Cardiac muscle cell (in vitro differentiated cells and primary cell): ENCODE data around the gene NFATC2IP. TPM values are rescaled to one million over a fixed set of nuclear protein-coding genes. Genes with fewer than 3 reads are reported as not detected.

ENCODE experiments used
- DNase-seq, 2 donors: peaks; one replicate each; pipeline versions ENCODE4 v3.0.0 to v3.0.0-alpha.2; 2010 to 2017; ENCODE audit warnings: low read depth in 1 of 2, low spot score in 1 of 2
- H3K27ac ChIP-seq: fragments of 200-600 bp; sonication (generic); 2 replicates; pipeline ENCODE4 v1.5.1; 2016
- H3K27me3 ChIP-seq: fragments of 200-600 bp; sonication (generic); 2 replicates; pipeline ENCODE4 v1.6.0; 2016; ENCODE audit warnings: control low read depth
- H3K36me3 ChIP-seq: fragments of 200-600 bp; sonication (generic); 2 replicates; pipeline ENCODE4 v1.5.1; 2016; ENCODE audit warnings: control low read depth
- H3K4me1 ChIP-seq: fragments of 200-600 bp; sonication (generic); 2 replicates; pipeline ENCODE4 v1.8.1; 2017; ENCODE audit warnings: low read depth, mild to moderate bottlenecking, mixed run types
- H3K4me3 ChIP-seq: fragments of 200-600 bp; sonication (generic); 2 replicates; pipeline ENCODE4 v1.5.1; 2016; ENCODE audit warnings: mild to moderate bottlenecking
- H3K9me3 ChIP-seq: fragments of 200-600 bp; sonication (generic); 2 replicates; pipeline ENCODE4 v1.5.1; 2017; ENCODE audit warnings: low read depth, mild to moderate bottlenecking, control low read depth
- polyA plus RNA-seq: library from polyadenylated mRNA; unstranded; fragments of >200 nt; fragmentation: Nextera tagmentation; extraction: Ambion mirVana; gene quantifications from 2 replicates; pipeline ENCODE4 v1.2.1, GENCODE V29; 2016
- total RNA-seq: library from RNA; depleted of rRNA; stranded (reverse); fragments of >200 nt; gene quantifications from 2 replicates; pipeline ENCODE4 v1.2.3, GENCODE V29; 2016
- TF ChIP-seq, protein P1 (sequence below): IDR thresholded peaks from 2 replicates; pipeline ENCODE4 v1.5.1; 2012; ENCODE audit warnings: low read depth, mild to moderate bottlenecking, low read length

NFATC2IP gene
- total and polyA plus RNA-seq, 2 experiments from 2014 or later = 46.5 to 71.6 TPM

DNA sequence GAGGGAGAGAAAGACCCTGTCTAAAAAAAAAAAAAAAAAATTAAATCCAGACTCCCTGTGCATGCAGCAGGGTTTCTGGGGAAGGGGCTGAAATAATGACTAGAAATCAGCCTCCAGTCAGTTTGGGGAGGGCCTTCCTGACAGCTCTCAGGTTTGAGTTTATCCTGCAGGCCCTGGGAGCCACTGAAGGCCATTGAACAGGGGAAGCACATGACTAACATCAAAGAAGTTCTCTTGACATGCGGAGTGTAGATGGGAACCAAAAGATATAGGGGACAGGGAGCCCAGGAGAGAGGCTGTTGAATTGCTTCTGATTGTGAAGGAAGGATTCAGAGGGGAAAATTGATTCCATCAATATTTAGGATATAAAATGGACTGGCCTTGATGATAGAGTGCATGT lies 22.9 kb upstream of the NFATC2IP start:
- no peaks in the 10 kb centered on the region for H3K9me3 ChIP-seq
- peak in 1 of 2 donors; percentile 52 for DNase-seq
- H3K36me3 ChIP-seq = no peaks in the 10 kb centered on the region
- H3K4me3 ChIP-seq = no peak overlapping the region
- peak overlapping the region; percentile 67 for H3K27ac ChIP-seq
- no peaks in the 10 kb centered on the region for H3K27me3 ChIP-seq
- H3K4me1 ChIP-seq = peaks cover 19% of the 10 kb centered on the region
- TF ChIP-seq, protein P1, sequence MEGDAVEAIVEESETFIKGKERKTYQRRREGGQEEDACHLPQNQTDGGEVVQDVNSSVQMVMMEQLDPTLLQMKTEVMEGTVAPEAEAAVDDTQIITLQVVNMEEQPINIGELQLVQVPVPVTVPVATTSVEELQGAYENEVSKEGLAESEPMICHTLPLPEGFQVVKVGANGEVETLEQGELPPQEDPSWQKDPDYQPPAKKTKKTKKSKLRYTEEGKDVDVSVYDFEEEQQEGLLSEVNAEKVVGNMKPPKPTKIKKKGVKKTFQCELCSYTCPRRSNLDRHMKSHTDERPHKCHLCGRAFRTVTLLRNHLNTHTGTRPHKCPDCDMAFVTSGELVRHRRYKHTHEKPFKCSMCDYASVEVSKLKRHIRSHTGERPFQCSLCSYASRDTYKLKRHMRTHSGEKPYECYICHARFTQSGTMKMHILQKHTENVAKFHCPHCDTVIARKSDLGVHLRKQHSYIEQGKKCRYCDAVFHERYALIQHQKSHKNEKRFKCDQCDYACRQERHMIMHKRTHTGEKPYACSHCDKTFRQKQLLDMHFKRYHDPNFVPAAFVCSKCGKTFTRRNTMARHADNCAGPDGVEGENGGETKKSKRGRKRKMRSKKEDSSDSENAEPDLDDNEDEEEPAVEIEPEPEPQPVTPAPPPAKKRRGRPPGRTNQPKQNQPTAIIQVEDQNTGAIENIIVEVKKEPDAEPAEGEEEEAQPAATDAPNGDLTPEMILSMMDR = no peak

DNA sequence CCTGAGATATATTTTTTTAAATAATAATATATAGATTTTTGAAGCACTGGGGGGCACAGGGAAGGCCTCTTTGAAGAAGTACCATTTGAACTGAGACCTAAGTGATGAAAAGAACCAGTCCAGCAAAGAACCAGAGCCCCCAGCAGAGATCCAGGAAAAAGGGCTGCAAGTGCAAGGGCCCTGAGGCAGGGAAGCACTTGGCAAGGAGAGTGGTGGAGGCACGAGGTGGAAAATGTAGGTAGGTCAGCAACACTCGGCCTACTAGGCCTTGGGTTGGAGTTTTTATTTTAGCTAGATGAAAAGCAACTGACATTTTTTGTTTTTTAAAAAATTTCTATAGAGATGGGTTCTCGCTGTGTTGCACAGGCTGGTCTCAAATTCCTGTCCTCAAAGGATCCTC lies 20.5 kb upstream of the NFATC2IP start:
- Histone ChIP-seq H3K36me3 (no peaks in the 10 kb centered on the region), H3K9me3 (no peaks in the 10 kb centered on the region), H3K4me3 (no peak overlapping the region), H3K27me3 (no peaks in the 10 kb centered on the region), H3K4me1 (peaks cover 6% of the 10 kb centered on the region), H3K27ac (no peak overlapping the region)
- TF ChIP-seq, protein P1 = no peak
- no peak for DNase-seq

DNA sequence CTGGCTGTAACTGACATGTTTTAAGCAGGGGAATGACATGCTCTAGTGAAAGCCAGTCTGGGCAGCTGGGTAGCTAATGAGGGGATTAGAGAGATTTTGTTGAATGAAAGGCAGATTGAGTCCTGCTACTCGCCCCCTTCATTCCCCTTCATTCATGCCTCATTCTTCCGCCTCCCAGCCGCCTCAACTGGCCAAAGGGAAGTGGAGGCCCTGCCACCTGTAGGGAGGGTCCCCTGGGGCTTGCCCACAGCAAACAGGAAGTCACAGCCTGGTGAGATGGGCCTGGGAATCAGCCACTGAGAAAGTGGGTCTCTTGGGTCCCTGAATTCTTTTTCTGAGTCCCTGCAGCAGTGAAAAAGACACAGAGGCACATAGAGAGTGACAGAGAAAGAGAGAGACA lies 20.1 kb upstream of the NFATC2IP start:
- no peaks in the 10 kb centered on the region for H3K9me3 ChIP-seq
- no peaks in the 10 kb centered on the region for H3K36me3 ChIP-seq
- TF ChIP-seq, protein P1 = no peak
- H3K27me3 ChIP-seq = no peaks in the 10 kb centered on the region
- peak overlapping the region; percentile 17 for H3K27ac ChIP-seq
- H3K4me3 ChIP-seq = no peak overlapping the region
- H3K4me1 ChIP-seq = peaks cover 6% of the 10 kb centered on the region
- DNase-seq = no peak

DNA sequence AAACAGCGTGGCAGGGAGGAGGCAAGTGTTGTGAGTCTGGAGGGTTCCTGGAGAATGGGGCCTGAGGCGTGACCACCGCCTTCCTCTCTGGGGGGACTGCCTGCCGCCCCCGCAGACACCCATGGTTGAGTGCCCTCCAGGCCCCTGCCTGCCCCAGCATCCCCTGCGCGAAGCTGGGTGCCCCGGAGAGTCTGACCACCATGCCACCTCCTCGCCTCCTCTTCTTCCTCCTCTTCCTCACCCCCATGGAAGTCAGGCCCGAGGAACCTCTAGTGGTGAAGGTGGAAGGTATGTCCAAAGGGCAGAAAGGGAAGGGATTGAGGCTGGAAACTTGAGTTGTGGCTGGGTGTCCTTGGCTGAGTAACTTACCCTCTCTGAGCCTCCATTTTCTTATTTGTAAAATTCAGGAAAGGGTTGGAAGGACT lies 18.9 kb upstream of the NFATC2IP start, which contains the start of gene CD19:
CD19 (plus strand) TSS at position 171 of the 425 bp plus-strand sequence; CDS start at position 201, 30 bp downstream.
- TF ChIP-seq, protein P1 = no peak
- H3K36me3 ChIP-seq = no peaks in the 10 kb centered on the region
- H3K4me1 ChIP-seq = peaks cover 6% of the 10 kb centered on the region
- no peak for DNase-seq
- H3K4me3 ChIP-seq = no peak within 1 kb of the TSS
- H3K27ac ChIP-seq = peak within 1 kb of the TSS; percentile 17
- H3K27me3 ChIP-seq = no peaks in the 10 kb centered on the region
- no peaks in the 10 kb centered on the region for H3K9me3 ChIP-seq

DNA sequence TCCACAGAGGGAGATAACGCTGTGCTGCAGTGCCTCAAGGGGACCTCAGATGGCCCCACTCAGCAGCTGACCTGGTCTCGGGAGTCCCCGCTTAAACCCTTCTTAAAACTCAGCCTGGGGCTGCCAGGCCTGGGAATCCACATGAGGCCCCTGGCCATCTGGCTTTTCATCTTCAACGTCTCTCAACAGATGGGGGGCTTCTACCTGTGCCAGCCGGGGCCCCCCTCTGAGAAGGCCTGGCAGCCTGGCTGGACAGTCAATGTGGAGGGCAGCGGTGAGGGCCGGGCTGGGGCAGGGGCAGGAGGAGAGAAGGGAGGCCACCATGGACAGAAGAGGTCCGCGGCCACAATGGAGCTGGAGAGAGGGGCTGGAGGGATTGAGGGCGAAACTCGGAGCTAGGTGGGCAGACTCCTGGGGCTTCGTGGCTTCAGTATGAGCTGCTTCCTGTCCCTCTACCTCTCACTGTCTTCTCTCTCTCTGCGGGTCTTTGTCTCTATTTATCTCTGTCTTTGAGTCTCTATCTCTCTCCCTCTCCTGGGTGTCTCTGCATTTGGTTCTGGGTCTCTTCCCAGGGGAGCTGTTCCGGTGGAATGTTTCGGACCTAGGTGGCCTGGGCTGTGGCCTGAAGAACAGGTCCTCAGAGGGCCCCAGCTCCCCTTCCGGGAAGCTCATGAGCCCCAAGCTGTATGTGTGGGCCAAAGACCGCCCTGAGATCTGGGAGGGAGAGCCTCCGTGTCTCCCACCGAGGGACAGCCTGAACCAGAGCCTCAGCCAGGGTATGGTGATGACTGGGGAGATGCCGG lies 18.2 kb upstream of the NFATC2IP start:
- H3K27me3 ChIP-seq = no peaks in the 10 kb centered on the region
- peaks cover 5% of the 10 kb centered on the region for H3K4me1 ChIP-seq
- H3K36me3 ChIP-seq = no peaks in the 10 kb centered on the region
- DNase-seq = no peak
- H3K9me3 ChIP-seq = no peaks in the 10 kb centered on the region
- TF ChIP-seq, protein P1 = no peak
- H3K4me3 ChIP-seq = no peak overlapping the region
- H3K27ac ChIP-seq = no peak overlapping the region
